DND-41 (cell line): Measurements from ENCODE around the gene SULT2B1.

Experiments
- CTCF ChIP-seq: IDR thresholded peaks from 2 replicates; pipeline ENCODE4 v1.5.1; 2012; ENCODE audit warnings: borderline replicate concordance, low read length, moderate library complexity, mild to moderate bottlenecking; ENCODE audit not compliant: poor library complexity, severe bottlenecking; ENCODE audit errors: extremely low read depth
- EZH2 ChIP-seq: IDR thresholded peaks from 3 replicates; pipeline ENCODE4 v1.6.1; 2012; ENCODE audit warnings: borderline replicate concordance, low read depth, mild to moderate bottlenecking, moderate library complexity, low read length, inconsistent platforms; ENCODE audit not compliant: severe bottlenecking

DNA sequence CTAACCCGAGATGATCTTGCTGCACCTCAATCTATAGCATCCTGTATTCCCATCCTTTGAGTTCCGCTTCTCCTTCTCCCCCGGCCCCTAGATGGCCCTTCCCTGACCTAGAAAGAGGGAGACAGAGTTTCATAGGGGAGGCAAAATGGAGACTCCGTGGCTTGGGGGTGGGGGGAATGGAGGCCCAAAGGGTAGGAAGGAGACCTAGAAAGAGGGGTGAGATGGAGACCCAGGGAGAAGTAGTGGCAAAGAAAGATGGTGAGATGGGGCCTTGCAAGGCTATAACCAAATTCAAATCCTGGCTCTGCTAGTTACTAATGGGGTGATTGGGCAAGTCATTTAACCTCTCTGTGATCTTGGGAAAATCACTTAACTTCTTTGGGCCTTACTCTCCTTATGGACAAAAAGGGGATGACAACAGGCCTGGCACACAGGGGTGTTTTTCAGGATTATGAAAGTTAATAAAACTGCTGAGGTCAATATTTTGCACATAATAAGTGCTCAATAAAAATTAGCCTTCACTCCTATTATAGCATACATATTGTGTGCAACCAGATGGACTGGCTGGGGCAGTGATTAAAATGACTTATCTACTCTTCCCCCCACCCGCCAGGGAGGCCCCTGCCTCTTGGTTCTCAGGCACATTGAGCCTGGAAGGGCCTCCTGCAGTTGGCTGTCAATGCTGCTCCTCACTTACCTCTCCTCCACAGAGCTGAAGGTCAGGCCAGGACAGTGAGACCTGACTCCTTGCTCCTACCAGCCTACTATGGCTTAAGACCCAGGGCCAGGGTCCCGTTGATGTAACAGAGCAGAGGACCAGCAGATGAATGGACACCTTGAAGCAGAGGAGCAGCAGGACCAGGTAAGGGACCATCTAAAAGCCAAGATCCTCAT is 68.0 kb downstream of the SULT2B1 start:
- TF ChIP-seq CTCF (no peak), EZH2 (no peak)
